ENCODE data around the gene NMNAT2. TPM values are rescaled to one million over a fixed set of nuclear protein-coding genes. Genes with fewer than 3 reads are reported as not detected.

The NMNAT2 gene
- total and polyA plus RNA-seq, 2 of the 8 experiments (the other 6 are each of a cell fraction or from before 2014, with no cell fraction given): 6.5 to 20.9 TPM

- POLR2A ChIA-PET (ENCODE audit: partially characterized antibody): no interaction called here
- Histone ChIP-seq H3K79me1 (ENCODE audit: low read depth, low read length) (no peaks in the 10 kb centered on the region), H3K23ac (ENCODE audit: insufficient read length) (no peak overlapping the region), H4K5ac (ENCODE audit: insufficient read length, low read depth, low read length) (no peak overlapping the region), H3K23me2 (ENCODE audit: low read depth, low read length) (no peaks in the 10 kb centered on the region), H3K14ac (ENCODE audit: insufficient read length) (no peak overlapping the region), H3K4me1 (replicated peaks in 1 of 4; ENCODE audit: control insufficient read depth in 3 of 4, insufficient read depth in 4 of 4, low read length in 3 of 4) (peaks cover 3 to 22% (median 15%) of the 10 kb centered on the region in 4 experiments), H2BK5ac (ENCODE audit: low read depth, low read length) (no peak overlapping the region; the same call in 1 of the 2 replicates), H2BK20ac (ENCODE audit: low read length) (no peak overlapping the region), H3K4me2 (ENCODE audit: insufficient read depth in 1 of 2, low read depth in 2 of 2, low read length in 2 of 2) (0 out of 4 replicates have a peak overlapping the region, but pooled peaks of 1 of the 2 experiments have one; percentile 23), H3K36me3 (ENCODE audit: control insufficient read depth in 2 of 4, insufficient read depth in 4 of 4, low read length in 3 of 4) (no peaks in the 10 kb centered on the region), H4K91ac (replicated peaks; ENCODE audit: insufficient read length, low read length) (no peak overlapping the region), H3K4me3 (ENCODE audit: extremely low read depth in 1 of 4, insufficient read depth in 2 of 4, low read depth in 3 of 4, low read length in 4 of 4) (no peak overlapping the region), H4K20me1 (replicated peaks in 1 of 2; ENCODE audit: control insufficient read depth in 1 of 2, insufficient read depth in 2 of 2, low read length in 2 of 2) (no peaks in the 10 kb centered on the region), H2AFZ (ENCODE audit: low read length) (no peak overlapping the region), H2BK15ac (ENCODE audit: low read length) (no peak overlapping the region), H4K8ac (ENCODE audit: extremely low read depth, insufficient read depth, low read length) (no peak overlapping the region), H3K4ac (replicated peaks; ENCODE audit: insufficient read length, low read depth, low read length) (no peak overlapping the region), H3K27ac (ENCODE audit: low read depth, low read length) (no peak overlapping the region), H3K18ac (ENCODE audit: extremely low read depth, low read length) (no peak overlapping the region), H2BK12ac (ENCODE audit: low read depth, low read length) (no peak overlapping the region), H3K79me2 (ENCODE audit: control insufficient read depth in 1 of 2, insufficient read depth in 2 of 2, low read length in 2 of 2) (no peaks in the 10 kb centered on the region), H3K9ac (replicated peaks in 1 of 4; ENCODE audit: extremely low read depth in 1 of 4, low read depth in 3 of 4, low read length in 3 of 4) (no peak overlapping the region), H3K9me3 (ENCODE audit: insufficient read depth in 2 of 2, low read depth in 1 of 2, low read length in 1 of 2) (no peaks in the 10 kb centered on the region), H3K27me3 (replicated peaks in 1 of 4; ENCODE audit: control insufficient read depth in 3 of 4, extremely low read depth in 1 of 4, insufficient read depth in 3 of 4, low read length in 3 of 4) (no peaks in the 10 kb centered on the region), H3K56ac (replicated peaks; ENCODE audit: insufficient read length, low read depth, low read length) (no peak overlapping the region), H2BK120ac (replicated peaks; ENCODE audit: low read depth, low read length) (no peak overlapping the region), H2AK5ac (ENCODE audit: low read depth, low read length) (no peak overlapping the region)
- CTCF ChIA-PET (ENCODE audit: partially characterized antibody): interaction anchor here (1.2 to 7.3 kb wide), 3 partner anchors 14 to 24 kb away, joined by 3 to 92 read pairs (median 59); no protein-coding TSS in a partner anchor
- DNase-seq (ENCODE audit: low read depth in 1 of 2, low spot score in 2 of 2) (no peak), FAIRE-seq (no peak)
- TF ChIP-seq TCF12 (IDR thresholded peaks at IDR 0.05; ENCODE audit: low read depth, low read length): no peak
- TF ChIP-seq TEAD4 (IDR thresholded peaks at IDR 0.05; ENCODE audit: low read depth, low read length): no peak
- TF ChIP-seq RFX5 (IDR thresholded peaks at IDR 0.05; ENCODE audit: borderline replicate concordance, low read depth, low read length): no peak
- no peak for TF ChIP-seq ASH2L (IDR thresholded peaks at IDR 0.05; ENCODE audit: low read length)
- no peak for TF ChIP-seq EGR1 (IDR thresholded peaks at IDR 0.05; ENCODE audit: borderline replicate concordance, low read depth, low read length)
- TF ChIP-seq EZH2 (IDR thresholded peaks at IDR 0.05; ENCODE audit: low read depth, low read length, severe bottlenecking): no peak
- TF ChIP-seq RXRA (IDR thresholded peaks at IDR 0.05; ENCODE audit: insufficient read depth, low read depth, low read length): no peak
- no peak for TF ChIP-seq TAF1 (IDR thresholded peaks at IDR 0.05; ENCODE audit: low read depth, low read length)
- no peak for TF ChIP-seq KDM1A (IDR thresholded peaks at IDR 0.05; ENCODE audit: borderline replicate concordance, low read length)
- no peak for TF ChIP-seq NANOG (IDR thresholded peaks at IDR 0.05; ENCODE audit: insufficient read depth, low read depth, low read length, poor library complexity, severe bottlenecking)
- TF ChIP-seq SIX5 (IDR thresholded peaks at IDR 0.05; ENCODE audit: low read depth, low read length): no peak
- TF ChIP-seq SP1 (IDR thresholded peaks at IDR 0.05; ENCODE audit: low read depth, low read length): no peak
- TF ChIP-seq HDAC6 (IDR thresholded peaks at IDR 0.05; ENCODE audit: low read depth, low read length): no peak
- 80% methylated on average over 4 of the region's 4 CpGs; no CpG with 5 or more reads in 1 of the 2 experiments for WGBS, 2 experiments (ENCODE audit: extremely low coverage in 1 of 2, insufficient coverage in 1 of 2, insufficient read length in 1 of 2, insufficient replicate concordance in 2 of 2, low coverage in 1 of 2, low lambda C conversion rate in 2 of 2, missing lambda C conversion rate in 1 of 2)
Observed at GRCh38 chr1:183303323-183303645, 114.9 kb downstream of the NMNAT2 start.
